Subcutaneous adipose tissue (tissue), 4 donors: ENCODE results near the gene BUD23. TPM values are rescaled to one million over a fixed set of nuclear protein-coding genes. Genes with fewer than 3 reads are reported as not detected.

Experiments
- total RNA-seq, 4 donors: library from RNA; depleted of rRNA; stranded (reverse); fragments of >200 nt; gene quantifications; one replicate each; pipeline ENCODE4 v1.1.0, GENCODE V29; 2016
- TF ChIP-seq, protein P1 (sequence below): fragments of 450-650 bp; IDR thresholded peaks from one replicate; pipeline ENCODE4 v1.5.1; 2016; ENCODE audit warnings: low read depth, mild to moderate bottlenecking, control low read depth, antibody characterized with exemption, moderate library complexity

The BUD23 gene
- total RNA-seq, 4 donors from 2014 or later: 24.0 to 41.1 (median 32.8) TPM

GRCh38 chr7:73712773-73713172 is 29.4 kb downstream of the BUD23 start:
- TF ChIP-seq, protein P1, sequence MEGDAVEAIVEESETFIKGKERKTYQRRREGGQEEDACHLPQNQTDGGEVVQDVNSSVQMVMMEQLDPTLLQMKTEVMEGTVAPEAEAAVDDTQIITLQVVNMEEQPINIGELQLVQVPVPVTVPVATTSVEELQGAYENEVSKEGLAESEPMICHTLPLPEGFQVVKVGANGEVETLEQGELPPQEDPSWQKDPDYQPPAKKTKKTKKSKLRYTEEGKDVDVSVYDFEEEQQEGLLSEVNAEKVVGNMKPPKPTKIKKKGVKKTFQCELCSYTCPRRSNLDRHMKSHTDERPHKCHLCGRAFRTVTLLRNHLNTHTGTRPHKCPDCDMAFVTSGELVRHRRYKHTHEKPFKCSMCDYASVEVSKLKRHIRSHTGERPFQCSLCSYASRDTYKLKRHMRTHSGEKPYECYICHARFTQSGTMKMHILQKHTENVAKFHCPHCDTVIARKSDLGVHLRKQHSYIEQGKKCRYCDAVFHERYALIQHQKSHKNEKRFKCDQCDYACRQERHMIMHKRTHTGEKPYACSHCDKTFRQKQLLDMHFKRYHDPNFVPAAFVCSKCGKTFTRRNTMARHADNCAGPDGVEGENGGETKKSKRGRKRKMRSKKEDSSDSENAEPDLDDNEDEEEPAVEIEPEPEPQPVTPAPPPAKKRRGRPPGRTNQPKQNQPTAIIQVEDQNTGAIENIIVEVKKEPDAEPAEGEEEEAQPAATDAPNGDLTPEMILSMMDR: no peak

GRCh38 chr7:73715648-73716317 is 32.4 kb downstream of the BUD23 start:
- TF ChIP-seq, protein P1: no peak

DNA sequence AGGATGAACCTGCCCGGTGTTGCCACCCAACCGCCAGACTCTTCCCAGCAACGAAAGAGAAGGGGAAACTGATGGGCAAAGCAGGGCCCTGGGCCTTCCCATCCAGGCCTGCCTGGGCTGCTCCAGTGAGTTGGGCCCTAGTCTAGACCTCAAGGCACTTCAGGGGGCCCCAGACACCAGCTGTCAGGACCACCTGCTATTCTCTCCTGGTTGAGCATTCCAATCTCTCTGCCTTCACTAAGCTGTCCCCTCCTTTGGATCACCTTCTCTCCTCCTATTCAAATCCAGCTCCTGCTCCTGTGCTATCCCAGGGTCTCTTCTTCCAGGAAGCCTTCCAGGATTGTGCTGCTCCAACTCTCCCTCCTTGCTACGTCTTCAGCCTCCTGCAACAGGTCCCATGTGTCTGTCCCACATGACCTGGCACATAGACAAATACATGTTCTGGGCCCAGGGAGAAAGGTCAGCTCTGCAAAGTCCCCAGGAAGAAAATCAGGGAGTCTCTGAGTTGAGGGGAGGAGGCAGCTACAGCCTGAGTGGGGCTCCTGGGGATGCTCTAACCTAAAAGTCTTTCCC is 33.0 kb downstream of the BUD23 start:
- TF ChIP-seq, protein P1: no peak

DNA sequence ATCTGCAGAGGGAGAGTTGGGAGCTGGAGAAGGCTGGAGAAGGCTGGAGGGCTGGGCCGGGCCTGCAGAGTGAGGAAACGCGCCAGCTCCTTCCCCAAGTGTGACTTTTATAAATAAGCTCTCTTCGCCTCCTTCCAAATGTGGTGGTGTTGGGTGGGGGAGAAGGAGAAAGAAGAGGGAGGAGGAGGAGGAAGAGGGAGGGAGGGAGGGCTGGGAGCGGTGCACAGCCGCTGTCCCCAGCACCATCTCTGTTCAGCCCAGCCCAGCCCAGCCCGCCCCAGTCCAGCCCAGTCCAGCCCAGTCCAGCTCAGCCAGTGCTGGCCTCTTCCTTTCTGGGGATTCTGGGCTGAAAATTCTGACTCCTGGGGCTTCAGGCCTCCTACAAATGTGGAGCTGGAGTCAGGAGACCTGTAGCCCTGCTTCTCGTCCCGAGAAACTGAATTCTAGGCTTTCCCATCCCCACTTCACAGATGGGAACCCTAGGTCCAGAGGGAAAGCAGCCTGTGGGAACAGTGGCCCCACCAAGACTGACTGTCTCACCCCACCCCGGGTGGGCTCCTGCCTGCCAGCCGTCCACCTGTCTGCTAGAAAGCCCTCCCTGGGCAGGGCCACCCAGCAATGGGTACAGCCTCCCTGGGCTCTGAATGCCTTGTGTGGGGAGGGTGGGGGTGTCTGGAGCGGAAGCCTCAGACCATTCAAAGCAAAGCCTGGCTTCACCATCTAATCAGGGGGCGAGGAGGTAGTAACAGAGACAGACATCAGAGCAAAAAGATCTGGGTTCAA is 33.8 kb downstream of the BUD23 start:
- TF ChIP-seq, protein P1: no peak

- TF ChIP-seq, protein P1: no peak
Measured at GRCh38 chr7:73717991-73718405, 34.6 kb downstream of the BUD23 start.

GRCh38 chr7:73718438-73718881 is 35.1 kb downstream of the BUD23 start:
- TF ChIP-seq, protein P1: no peak
